Ascending aorta (tissue), 2 donors: ENCODE data around the gene RNF144B. TPM values are rescaled to one million over a fixed set of nuclear protein-coding genes. Genes with fewer than 3 reads are reported as not detected.
"Not testable (repeated sequence)": the region's sequence is repeated elsewhere in the genome, so short reads cannot be mapped to it uniquely, and the experiment has no call there.

ENCODE experiments used
- DNase-seq, 2 donors: peaks; one replicate each; pipeline ENCODE4 v3.0.0-alpha.2; 2019; ENCODE audit warnings: low spot score in 2 of 2
- H3K27ac ChIP-seq, 2 donors: fragments of 200-600 bp; sonication (generic); one replicate each; pipeline ENCODE4 v1.5.1; 2016 to 2017; ENCODE audit warnings: mild to moderate bottlenecking in 1 of 2
- H3K27me3 ChIP-seq: fragments of 200-600 bp; sonication (generic); one replicate; pipeline ENCODE4 v1.5.1; 2017
- H3K36me3 ChIP-seq, 2 donors: fragments of 200-600 bp; sonication (generic); one replicate each; pipeline ENCODE4 v1.5.1; 2016
- H3K4me1 ChIP-seq, 2 donors: fragments of 200-600 bp; sonication (generic); one replicate each; pipeline ENCODE4 v1.5.1; 2016 to 2017; ENCODE audit warnings: mild to moderate bottlenecking in 1 of 2
- H3K4me3 ChIP-seq, 2 donors: fragments of 200-600 bp; sonication (generic); one replicate each; pipeline ENCODE4 v1.5.1; 2016 to 2017; ENCODE audit warnings: mild to moderate bottlenecking in 1 of 2
- H3K9me3 ChIP-seq, 2 donors: fragments of 200-600 bp; sonication (generic); one replicate each; pipeline ENCODE4 v1.5.1; 2016
- CTCF ChIP-seq, 3 experiments: fragments of 200-600 bp in 2 of 3; fragments of 450-650 bp in 1 of 3; sonication (generic) in 2 of 3; IDR thresholded peaks; one replicate each; pipeline ENCODE4 v1.5.1; 2016 to 2019; ENCODE audit warnings: antibody characterized with exemption in 3 of 3, mild to moderate bottlenecking in 1 of 3, moderate library complexity in 1 of 3
- intact Hi-C: fragments of 100-400 bp; cut with DNase I; formaldehyde crosslinking; loops from one replicate; pipeline ENCODE4 v1.15.1; 2023
- total RNA-seq: library from RNA; depleted of rRNA; stranded (reverse); fragments of >200 nt; gene quantifications from one replicate; pipeline ENCODE4 v1.1.0, GENCODE V29; 2016

The RNF144B gene
- total RNA-seq, 1 donor from 2014 or later, result 52.3 TPM

DNA sequence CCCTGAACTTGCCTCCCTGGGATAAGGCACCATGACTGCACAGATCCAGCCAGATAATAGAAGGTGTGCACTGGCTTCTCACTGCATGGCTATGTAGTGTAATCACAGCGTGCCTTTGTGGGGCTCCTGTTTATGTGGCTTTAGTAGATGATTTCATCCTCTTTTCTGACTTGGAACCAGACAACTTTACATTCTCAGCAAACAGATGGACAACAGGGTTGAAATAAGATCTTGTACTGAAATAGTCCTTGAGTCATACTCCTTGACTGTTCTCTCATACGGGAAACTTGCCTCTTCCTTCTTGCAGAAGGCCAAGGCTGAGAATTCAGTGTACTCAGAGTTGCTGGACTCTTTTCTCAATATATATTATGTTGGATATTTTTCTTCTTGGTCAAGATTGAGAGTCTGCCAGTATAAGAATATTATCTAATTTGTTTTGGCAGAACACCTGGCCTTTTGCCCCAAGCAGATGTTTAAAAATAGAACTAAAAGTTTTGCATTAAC, 25.0 kb upstream of the RNF144B start:
- peak overlapping the region; percentile 35 to 61 for H3K27ac ChIP-seq
- intact Hi-C loops, result loop anchor here (5.0 kb wide), 1 partner anchor 55 kb away; no protein-coding TSS in a partner anchor
- H3K36me3 ChIP-seq, result no peaks in the 10 kb centered on the region
- no peaks in the 10 kb centered on the region for H3K9me3 ChIP-seq
- DNase-seq, result no peak
- H3K27me3 ChIP-seq, result no peaks in the 10 kb centered on the region
- TF ChIP-seq CTCF (IDR thresholded peaks at IDR 0.05), result no peak
- H3K4me3 ChIP-seq, result no peak overlapping the region
- H3K4me1 ChIP-seq, result peaks cover 0 to 12% of the 10 kb centered on the region in 2 donors

DNA sequence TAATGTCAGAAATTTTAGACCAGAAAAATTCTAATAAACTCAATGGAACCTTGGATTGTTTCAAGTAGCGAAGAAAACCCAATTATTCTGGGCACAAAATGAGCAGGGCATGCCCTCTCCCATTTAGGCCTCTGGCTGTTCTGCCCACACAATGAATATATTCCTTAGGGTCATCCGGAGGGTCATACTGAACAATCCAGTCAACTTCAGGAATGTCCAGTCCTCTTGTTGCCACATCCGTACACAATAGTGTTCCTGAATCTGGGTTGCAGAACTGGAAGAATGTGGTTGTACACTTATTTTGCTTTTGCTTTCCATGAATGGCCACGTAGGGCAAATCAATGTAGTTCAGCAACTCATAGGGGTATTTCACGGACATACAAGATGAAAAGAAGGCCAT, 23.4 kb upstream of the RNF144B start:
- no peaks in the 10 kb centered on the region for H3K27me3 ChIP-seq
- no peak for DNase-seq
- intact Hi-C loops, result loop anchor here (5.0 kb wide), 1 partner anchor 54 kb away; no protein-coding TSS in a partner anchor
- H3K4me3 ChIP-seq, result no peak overlapping the region
- no peaks in the 10 kb centered on the region for H3K9me3 ChIP-seq
- TF ChIP-seq CTCF (IDR thresholded peaks at IDR 0.05), result no peak
- peaks cover 0 to 12% of the 10 kb centered on the region in 2 donors for H3K4me1 ChIP-seq
- H3K27ac ChIP-seq, result no peak overlapping the region
- no peaks in the 10 kb centered on the region for H3K36me3 ChIP-seq

DNA sequence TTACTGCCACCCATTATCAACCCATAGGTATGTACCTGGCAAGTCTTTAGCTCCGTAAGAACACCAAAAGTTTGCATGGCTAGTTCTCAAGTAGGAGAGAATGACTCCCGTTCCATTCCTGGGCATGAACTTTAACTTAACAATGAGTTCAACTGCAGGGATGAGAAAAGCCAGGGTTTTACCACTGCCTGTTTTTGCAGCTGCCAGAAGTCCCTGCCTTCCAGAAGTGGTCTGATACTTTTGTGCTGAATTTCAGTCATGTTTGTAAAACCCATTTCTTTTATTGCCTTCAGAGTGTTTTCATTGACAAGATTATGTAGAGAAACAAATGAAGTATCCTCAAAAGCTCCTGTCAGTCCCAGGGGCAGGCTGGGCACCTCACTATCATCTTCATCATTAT, 22.6 kb upstream of the RNF144B start:
- not testable (repeated sequence) for DNase-seq, H3K4me3 ChIP-seq, H3K27ac ChIP-seq, H3K27me3 ChIP-seq, H3K9me3 ChIP-seq, H3K36me3 ChIP-seq
- intact Hi-C loops, result loop anchor here (5.0 kb wide), 1 partner anchor 53 kb away; no protein-coding TSS in a partner anchor
- peaks cover 0 to 11% of the 10 kb centered on the region in 2 donors for H3K4me1 ChIP-seq

- Histone ChIP-seq H3K9me3 (no peaks in the 10 kb centered on the region), H3K36me3 (no peaks in the 10 kb centered on the region), H3K27me3 (no peaks in the 10 kb centered on the region), H3K4me3 (no peak overlapping the region), H3K4me1 (peaks cover 0 to 6% of the 10 kb centered on the region in 2 donors), H3K27ac (no peak overlapping the region)
- intact Hi-C loops, result no loop called here
- DNase-seq, result no peak
- no peak for TF ChIP-seq CTCF (IDR thresholded peaks at IDR 0.05)
Measured at GRCh38 chr6:18367371-18367770, 19.8 kb upstream of the RNF144B start.

GRCh38 chr6:18368277-18369105, 18.7 kb upstream of the RNF144B start:
- intact Hi-C loops, result no loop called here
- TF ChIP-seq CTCF (IDR thresholded peaks at IDR 0.05), result no peak
- Histone ChIP-seq H3K36me3 (no peaks in the 10 kb centered on the region), H3K27me3 (no peaks in the 10 kb centered on the region), H3K4me3 (no peak overlapping the region), H3K4me1 (no peaks in the 10 kb centered on the region), H3K27ac (no peak overlapping the region), H3K9me3 (no peaks in the 10 kb centered on the region)
- no peak for DNase-seq

DNA sequence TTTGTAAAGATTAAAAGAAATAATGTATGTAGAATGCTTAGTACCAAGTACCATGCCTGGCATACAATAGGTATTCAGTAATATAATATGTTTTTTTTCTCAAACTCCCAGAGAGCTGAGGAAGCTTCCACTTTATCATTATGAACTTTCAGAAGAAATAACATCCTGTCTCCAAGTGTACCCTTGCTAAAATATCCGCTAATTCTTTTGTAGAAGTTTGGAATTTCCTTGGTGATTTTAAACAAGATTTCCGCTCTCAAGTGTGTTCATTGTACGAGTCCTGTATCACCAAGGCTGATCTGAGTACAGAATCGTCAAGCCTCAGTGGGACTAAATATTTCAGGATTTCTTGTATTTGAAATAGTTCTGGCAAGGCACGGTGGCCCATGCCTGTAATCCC, 16.1 kb upstream of the RNF144B start:
- no peak for TF ChIP-seq CTCF (IDR thresholded peaks at IDR 0.05)
- H3K9me3 ChIP-seq, result no peaks in the 10 kb centered on the region
- H3K27ac ChIP-seq, result no peak overlapping the region
- no peak for DNase-seq
- intact Hi-C loops, result no loop called here
- H3K4me1 ChIP-seq, result no peaks in the 10 kb centered on the region
- H3K36me3 ChIP-seq, result no peaks in the 10 kb centered on the region
- H3K4me3 ChIP-seq, result no peak overlapping the region
- H3K27me3 ChIP-seq, result no peaks in the 10 kb centered on the region
